Measurements from ENCODE around the gene NDUFS2. TPM values are rescaled to one million over a fixed set of nuclear protein-coding genes. Genes with fewer than 3 reads are reported as not detected.

Gene NDUFS2
- total RNA-seq, 2 donors from 2014 or later: 83.5 to 100.0 TPM

DNA sequence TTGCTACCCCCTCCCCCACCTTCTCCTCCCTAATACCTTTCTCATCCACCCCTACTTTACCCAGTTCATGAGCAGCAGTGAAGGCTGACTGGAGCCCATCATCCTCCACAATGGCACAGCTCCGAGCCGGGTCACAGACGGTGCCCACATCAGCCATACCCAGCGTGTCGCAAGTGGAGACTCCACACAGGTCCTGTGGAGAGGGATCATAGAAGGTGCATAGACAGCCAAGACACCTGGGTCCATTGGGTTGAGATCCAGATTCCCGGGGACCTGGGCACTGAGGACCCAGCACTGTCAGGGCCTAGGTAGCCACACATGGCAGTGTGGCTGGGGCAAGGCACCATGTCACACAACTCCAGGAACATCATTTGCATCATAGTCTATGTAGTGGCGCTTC lies 6.1 kb upstream of the NDUFS2 start:
- Histone ChIP-seq H3K36me3 (ENCODE audit: control insufficient read depth, insufficient read depth, low read length) (no peaks in the 10 kb centered on the region), H3K4me3 (ENCODE audit: low read length) (no peak overlapping the region), H3K4me1 (ENCODE audit: control insufficient read depth, insufficient read depth, low read length) (peaks cover 8% of the 10 kb centered on the region), H3K9ac (ENCODE audit: extremely low read depth, low read length, poor library complexity, severe bottlenecking) (no peak overlapping the region), H3K9me3 (ENCODE audit: control insufficient read depth, low read length) (no peaks in the 10 kb centered on the region), H3K27ac (ENCODE audit: low read depth, low read length) (no peak overlapping the region), H3K27me3 (ENCODE audit: control insufficient read depth, insufficient read depth, low read length, poor library complexity, severe bottlenecking) (no peaks in the 10 kb centered on the region)
- no peak for DNase-seq
- Mint-ChIP-seq H3K4me1 (peaks cover 43% of the 10 kb centered on the region), H3K27me3 (ENCODE audit: insufficient read depth) (no peaks in the 10 kb centered on the region), H3K27ac (no peak overlapping the region), H3K36me3 (ENCODE audit: low read depth) (no peaks in the 10 kb centered on the region), H3K4me3 (no peak overlapping the region), H3K9me3 (no peaks in the 10 kb centered on the region)
- WGBS, 2 experiments (ENCODE audit: insufficient coverage in 1 of 2, insufficient read length in 1 of 2): 95 to 96% methylated on average over 4 to 7 of the region's 7 CpGs
- TF ChIP-seq, protein P1, sequence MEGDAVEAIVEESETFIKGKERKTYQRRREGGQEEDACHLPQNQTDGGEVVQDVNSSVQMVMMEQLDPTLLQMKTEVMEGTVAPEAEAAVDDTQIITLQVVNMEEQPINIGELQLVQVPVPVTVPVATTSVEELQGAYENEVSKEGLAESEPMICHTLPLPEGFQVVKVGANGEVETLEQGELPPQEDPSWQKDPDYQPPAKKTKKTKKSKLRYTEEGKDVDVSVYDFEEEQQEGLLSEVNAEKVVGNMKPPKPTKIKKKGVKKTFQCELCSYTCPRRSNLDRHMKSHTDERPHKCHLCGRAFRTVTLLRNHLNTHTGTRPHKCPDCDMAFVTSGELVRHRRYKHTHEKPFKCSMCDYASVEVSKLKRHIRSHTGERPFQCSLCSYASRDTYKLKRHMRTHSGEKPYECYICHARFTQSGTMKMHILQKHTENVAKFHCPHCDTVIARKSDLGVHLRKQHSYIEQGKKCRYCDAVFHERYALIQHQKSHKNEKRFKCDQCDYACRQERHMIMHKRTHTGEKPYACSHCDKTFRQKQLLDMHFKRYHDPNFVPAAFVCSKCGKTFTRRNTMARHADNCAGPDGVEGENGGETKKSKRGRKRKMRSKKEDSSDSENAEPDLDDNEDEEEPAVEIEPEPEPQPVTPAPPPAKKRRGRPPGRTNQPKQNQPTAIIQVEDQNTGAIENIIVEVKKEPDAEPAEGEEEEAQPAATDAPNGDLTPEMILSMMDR (conservative IDR thresholded peaks at IDR 0.05): no peak

DNA sequence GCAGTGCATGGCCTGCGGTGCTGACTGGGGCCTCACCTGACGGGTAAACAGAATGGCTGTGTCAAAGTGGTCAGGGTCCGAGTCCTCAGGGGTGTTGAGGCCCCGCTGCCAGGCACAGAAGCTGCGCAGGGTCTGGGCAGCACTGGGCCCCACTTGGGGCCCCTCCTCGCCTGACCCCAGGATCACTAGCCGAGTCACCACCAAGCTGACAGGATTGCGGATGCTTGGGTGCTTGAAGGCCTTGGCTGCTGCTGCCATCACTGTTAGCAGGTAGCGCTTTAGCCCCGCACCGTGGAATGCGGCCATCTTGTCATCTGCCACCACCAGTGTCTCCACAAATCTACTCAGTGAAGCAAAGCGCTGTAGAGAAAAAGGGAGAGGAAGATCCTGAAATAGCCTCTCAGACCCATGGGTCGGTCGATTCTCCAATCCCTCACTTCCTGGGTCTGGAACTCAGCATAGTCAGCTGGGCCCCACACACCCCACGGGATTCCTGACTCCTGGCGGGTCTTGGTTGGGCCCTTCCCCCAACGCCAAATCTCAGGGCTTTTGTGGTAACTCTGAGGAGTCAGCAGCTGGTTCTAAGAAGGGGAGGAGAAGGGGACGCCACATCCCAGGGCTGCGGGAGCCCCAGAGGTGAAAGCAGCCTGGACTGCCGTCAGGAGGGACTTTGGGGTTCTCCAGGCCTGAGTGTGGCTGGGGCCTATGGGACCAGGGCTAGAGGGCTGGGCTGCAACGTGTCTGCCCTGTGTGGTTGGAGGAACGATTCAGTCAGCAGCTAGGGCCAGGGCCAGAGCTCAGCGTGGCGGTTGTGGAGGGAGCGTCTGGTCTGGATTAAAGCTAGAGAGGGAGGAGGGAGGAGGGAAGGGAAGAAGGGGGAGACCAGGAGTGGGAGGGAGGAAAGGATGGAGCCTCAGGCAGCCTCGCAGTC lies 5.4 kb upstream of the NDUFS2 start:
- TF ChIP-seq, protein P1 (conservative IDR thresholded peaks at IDR 0.05): no peak
- H3K27ac ChIP-seq (ENCODE audit: low read depth, low read length): peak overlapping the region; percentile 16

DNA sequence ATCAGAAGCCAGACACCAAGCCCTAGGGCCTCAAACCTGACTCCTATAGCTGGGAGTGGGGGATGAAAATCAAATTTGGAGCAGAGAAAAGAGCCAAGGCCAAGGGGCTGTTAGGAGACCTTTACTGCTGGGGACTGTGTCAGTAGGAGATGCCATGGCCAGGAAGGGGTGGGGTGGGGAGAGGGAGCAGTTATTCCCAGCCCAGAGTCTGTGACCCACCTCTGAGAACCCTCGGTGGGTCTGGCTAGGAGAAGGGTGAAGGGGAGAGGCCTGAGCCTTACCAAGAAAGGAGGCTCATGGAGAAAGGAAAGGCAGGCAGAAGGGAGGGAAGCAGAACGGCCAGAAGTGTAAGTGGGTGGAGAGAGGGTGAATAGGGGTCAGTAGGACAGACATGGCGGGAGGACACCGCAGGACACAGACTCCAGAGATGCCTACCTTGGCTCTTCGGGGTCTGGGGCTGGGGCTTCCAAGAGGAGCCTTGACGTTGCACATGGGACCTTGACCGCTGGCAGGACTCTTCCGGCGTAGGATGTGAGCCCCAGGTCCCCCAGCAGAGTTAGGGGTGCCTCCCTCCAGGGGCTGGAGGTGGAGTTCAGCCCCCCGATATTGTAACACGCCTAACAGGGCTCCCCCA lies 4.5 kb upstream of the NDUFS2 start:
- Mint-ChIP-seq H3K9me3 (no peaks in the 10 kb centered on the region), H3K36me3 (ENCODE audit: low read depth) (peaks cover 2% of the 10 kb centered on the region), H3K27me3 (ENCODE audit: insufficient read depth) (no peaks in the 10 kb centered on the region), H3K4me3 (peak overlapping the region; percentile 31), H3K4me1 (peaks cover 50% of the 10 kb centered on the region), H3K27ac (no peak overlapping the region)
- Histone ChIP-seq H3K9ac (ENCODE audit: extremely low read depth, low read length, poor library complexity, severe bottlenecking) (no peak overlapping the region), H3K4me1 (ENCODE audit: control insufficient read depth, insufficient read depth, low read length) (peaks cover 15% of the 10 kb centered on the region), H3K27me3 (ENCODE audit: control insufficient read depth, insufficient read depth, low read length, poor library complexity, severe bottlenecking) (no peaks in the 10 kb centered on the region), H3K27ac (ENCODE audit: low read depth, low read length) (no peak overlapping the region), H3K4me3 (ENCODE audit: low read length) (no peak overlapping the region), H3K36me3 (ENCODE audit: control insufficient read depth, insufficient read depth, low read length) (no peaks in the 10 kb centered on the region), H3K9me3 (ENCODE audit: control insufficient read depth, low read length) (no peaks in the 10 kb centered on the region)
- 91 to 97% methylated on average over 4 to 11 of the region's 11 CpGs for WGBS, 2 experiments (ENCODE audit: insufficient coverage in 1 of 2, insufficient read length in 1 of 2)
- no peak for DNase-seq
- TF ChIP-seq, protein P1 (conservative IDR thresholded peaks at IDR 0.05): no peak

More for the DNA sequence above, 5.4 kb upstream of the NDUFS2 start:
- Mint-ChIP-seq H3K4me3 (peak overlapping the region; percentile 31), H3K27me3 (ENCODE audit: insufficient read depth) (no peaks in the 10 kb centered on the region), H3K4me1 (peaks cover 50% of the 10 kb centered on the region), H3K9me3 (no peaks in the 10 kb centered on the region), H3K27ac (peak overlapping the region; percentile 48), H3K36me3 (ENCODE audit: low read depth) (no peaks in the 10 kb centered on the region)
- DNase-seq: peak; percentile 57
- H3K4me1 ChIP-seq (ENCODE audit: control insufficient read depth, insufficient read depth, low read length): peaks cover 13% of the 10 kb centered on the region
- 84 to 88% methylated on average over 20 to 27 of the region's 27 CpGs for WGBS, 2 experiments (ENCODE audit: insufficient coverage in 1 of 2, insufficient read length in 1 of 2)
- no peaks in the 10 kb centered on the region for H3K9me3 ChIP-seq (ENCODE audit: control insufficient read depth, low read length)
- H3K27me3 ChIP-seq (ENCODE audit: control insufficient read depth, insufficient read depth, low read length, poor library complexity, severe bottlenecking): no peaks in the 10 kb centered on the region
- H3K36me3 ChIP-seq (ENCODE audit: control insufficient read depth, insufficient read depth, low read length): no peaks in the 10 kb centered on the region
- no peak overlapping the region for H3K4me3 ChIP-seq (ENCODE audit: low read length)
- H3K9ac ChIP-seq (ENCODE audit: extremely low read depth, low read length, poor library complexity, severe bottlenecking): no peak overlapping the region
